ENCODE measurements around the gene PSMB7.

PSMB7 gene

DNA sequence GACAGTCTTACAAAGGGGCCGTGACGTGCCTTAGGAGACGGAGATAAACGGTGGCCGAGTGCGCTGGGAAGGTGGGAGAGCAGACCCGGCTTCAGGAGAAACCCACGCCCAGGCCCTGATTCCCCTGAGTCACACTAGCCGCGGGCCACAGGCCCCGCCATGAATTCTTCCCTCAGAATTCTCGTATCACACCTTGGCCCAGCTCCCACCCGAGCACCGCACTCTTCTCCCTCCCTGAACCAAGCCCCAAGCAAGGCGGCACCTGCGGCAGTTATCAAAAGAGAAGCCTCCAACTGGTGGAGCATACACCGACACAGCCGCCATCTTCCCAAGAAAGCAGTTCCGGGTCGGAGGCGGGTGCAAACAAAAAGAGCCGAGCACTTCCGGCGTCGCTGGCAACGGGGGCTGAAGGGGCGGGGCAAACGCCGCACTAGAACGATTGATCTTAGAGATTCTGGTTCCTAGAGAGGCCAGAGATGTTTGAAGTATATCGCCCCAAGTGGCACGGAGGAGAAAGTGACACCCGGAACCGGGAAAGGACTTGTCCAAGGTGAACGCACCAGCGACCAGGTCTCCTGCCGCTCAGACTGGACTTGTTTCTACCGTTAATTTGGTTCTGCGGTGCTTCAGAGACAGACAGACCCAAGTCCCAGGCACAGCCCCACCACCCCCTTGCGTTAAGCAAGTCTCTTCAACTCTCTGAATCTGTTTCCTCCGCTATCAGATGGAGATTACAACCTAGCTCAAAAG is at the start of gene PSMB7:
Gene PSMB7, minus strand, starts transcription at position 341 of the 750 bp plus-strand sequence. Its CDS starts 17 bp downstream, at position 324.
- peak; percentile 91 for DNase-seq (ENCODE audit: extremely low read depth, low read depth)
- TF ChIP-seq, protein P1, sequence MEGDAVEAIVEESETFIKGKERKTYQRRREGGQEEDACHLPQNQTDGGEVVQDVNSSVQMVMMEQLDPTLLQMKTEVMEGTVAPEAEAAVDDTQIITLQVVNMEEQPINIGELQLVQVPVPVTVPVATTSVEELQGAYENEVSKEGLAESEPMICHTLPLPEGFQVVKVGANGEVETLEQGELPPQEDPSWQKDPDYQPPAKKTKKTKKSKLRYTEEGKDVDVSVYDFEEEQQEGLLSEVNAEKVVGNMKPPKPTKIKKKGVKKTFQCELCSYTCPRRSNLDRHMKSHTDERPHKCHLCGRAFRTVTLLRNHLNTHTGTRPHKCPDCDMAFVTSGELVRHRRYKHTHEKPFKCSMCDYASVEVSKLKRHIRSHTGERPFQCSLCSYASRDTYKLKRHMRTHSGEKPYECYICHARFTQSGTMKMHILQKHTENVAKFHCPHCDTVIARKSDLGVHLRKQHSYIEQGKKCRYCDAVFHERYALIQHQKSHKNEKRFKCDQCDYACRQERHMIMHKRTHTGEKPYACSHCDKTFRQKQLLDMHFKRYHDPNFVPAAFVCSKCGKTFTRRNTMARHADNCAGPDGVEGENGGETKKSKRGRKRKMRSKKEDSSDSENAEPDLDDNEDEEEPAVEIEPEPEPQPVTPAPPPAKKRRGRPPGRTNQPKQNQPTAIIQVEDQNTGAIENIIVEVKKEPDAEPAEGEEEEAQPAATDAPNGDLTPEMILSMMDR (IDR thresholded peaks at IDR 0.05; ENCODE audit: low read depth, low read length): peak; percentile 74

DNA sequence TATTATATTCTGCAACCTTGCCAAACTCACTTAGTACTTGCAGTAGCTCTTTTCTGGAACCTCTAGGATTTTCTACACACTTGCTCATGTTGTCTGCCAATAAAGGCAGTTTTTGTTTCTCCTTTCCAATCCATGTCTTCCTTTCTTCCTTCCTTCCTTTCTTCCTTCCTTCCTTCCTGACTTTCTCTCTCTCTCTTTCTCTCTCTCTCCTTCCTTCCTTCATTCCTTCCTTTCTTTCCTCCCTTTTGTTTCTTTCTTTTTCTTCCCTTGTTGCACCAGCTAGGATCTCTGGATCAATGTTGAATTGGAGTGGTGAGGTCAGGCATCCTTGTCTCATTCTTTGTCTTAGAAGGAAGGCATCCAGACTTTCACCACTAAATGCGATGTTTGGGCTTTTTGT is 47.5 kb upstream of the PSMB7 start:
- DNase-seq (ENCODE audit: extremely low read depth, low read depth): no peak
- TF ChIP-seq, protein P1 (IDR thresholded peaks at IDR 0.05; ENCODE audit: low read depth, low read length): no peak

DNA sequence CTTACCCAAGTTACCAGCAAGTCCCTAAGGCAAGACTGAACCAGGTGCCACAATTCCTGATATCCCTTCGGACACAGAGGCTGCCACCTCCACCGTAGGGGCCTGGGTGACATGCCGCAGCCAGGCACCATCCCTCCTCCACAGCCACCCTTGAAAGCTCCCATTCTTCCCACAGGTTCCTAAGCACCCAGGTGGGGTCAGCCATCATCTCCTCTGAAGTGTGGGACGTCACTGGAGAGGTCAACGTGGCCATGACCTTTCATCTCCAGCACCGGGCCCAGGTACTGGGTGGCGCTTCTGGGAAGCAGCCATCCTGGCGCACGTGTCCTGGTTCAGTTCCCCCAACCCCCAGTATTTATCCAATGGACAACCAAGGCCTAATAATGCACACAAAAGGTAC is 43.2 kb upstream of the PSMB7 start:
- TF ChIP-seq, protein P1 (IDR thresholded peaks at IDR 0.05; ENCODE audit: low read depth, low read length): no peak
- no peak for DNase-seq (ENCODE audit: extremely low read depth, low read depth)

DNA sequence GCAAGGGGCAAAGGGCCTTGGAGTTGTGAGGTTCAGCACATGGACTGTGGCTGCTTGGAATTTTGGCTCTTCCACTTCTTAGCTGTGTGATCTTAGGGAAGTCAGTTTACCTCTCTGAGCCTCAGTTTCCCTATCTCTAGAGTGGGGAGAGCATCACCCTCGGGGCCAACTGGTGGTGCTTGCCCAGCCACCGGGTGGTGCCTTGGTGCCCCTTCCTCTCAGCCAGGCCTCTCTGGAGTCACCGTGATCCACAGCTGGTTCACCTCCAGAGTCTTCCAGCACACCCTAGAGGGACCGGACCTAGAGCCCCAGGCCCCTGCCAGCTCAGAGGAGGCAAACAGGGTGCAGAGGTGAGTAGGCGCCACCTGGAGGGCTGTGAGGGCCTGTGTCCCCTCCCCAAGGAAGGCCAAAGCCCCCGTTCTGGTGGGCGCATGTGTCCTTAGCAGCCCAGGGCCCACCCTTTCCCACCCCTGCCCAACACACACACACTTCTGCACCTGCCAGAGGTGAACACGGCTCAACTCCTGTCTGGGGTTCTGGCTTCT is 42.7 kb upstream of the PSMB7 start:
- no peak for DNase-seq (ENCODE audit: extremely low read depth, low read depth)

DNA sequence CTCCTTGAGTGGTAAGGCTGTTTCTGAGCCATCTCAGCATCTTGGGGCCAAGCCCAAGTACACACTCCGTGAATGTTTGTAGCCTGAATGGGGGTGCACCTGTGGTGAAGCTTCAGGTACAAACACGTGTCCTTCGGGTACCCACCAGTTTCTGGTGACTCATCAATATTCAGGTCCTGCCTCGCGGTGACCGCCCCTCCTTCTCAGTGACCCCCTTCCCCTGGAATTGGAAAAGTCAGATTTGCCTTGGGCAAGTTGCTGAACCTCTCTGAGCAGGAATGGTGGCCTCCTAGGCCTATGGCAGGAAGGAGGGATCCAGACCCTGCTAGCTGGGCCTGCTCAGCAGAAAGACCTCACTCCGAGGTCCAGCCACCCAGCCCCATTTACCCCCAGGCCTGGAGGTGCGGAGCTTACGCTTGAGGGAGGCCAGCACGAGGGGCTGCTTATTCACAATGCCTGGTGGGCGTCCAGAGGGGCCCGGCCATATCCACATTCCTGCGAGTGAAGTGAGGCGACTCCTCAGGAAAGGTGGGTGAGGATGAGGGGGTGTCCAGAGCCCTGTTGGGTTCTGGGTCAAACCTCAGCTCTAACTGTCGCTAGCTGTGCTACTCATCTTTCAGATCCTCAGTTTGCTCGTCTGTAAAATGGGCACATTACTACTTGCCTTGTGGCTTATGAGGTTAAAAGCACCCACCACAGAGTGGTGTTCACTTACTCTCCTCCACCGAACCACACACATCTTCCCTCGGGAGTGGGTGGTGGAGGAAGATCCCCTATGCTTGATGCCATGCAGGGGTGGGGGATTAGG is 42.0 kb upstream of the PSMB7 start:
- no peak for DNase-seq (ENCODE audit: extremely low read depth, low read depth)
- TF ChIP-seq, protein P1 (IDR thresholded peaks at IDR 0.05; ENCODE audit: low read depth, low read length): no peak

More for the DNA sequence above, 42.7 kb upstream of the PSMB7 start:
- TF ChIP-seq, protein P1 (IDR thresholded peaks at IDR 0.05; ENCODE audit: low read depth, low read length): no peak

DNA sequence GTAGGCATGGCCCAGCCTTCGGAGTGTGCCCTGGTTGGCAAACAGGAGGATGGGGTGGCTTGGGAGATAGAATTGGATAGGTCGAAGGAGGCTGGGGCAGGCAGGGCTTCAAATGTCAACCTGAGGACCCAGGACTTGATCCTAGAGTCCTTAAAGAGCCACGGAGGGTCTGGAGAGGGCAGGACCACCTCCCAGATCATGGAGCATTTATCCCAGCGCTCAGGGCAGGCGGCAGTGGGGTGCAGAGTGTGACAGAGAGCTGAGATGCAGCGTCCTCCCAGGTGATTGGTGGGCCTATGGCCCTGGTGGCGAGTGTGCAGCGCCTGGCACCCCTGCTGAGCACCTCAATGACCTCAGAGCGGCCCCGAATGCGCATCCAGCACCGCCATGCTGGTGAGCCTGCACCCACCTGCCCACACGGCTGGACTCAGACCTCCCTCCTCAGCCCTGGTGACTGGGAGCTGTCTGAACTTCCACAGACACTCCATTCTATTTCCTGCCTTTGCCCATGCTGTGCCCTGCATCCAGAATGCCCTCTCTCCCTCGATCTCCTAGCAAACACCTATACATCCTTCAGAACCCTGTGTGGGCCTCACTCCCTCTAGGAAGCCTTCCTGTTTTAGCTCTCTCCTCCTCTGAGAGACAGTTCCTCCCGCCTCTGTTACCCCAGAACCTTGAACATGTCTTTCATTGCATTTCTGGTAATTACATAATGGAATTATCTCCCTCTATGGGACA is 41.3 kb upstream of the PSMB7 start:
- TF ChIP-seq, protein P1 (IDR thresholded peaks at IDR 0.05; ENCODE audit: low read depth, low read length): no peak
- no peak for DNase-seq (ENCODE audit: extremely low read depth, low read depth)

Measured in AG09319 (cell line).